NCI-H1417 treated with DMSO at 0.1 percent for 48 hours (cell line): Measurements from ENCODE around the gene MLIP.
"Not testable (repeated sequence)": the region's sequence is repeated elsewhere in the genome, so short reads cannot be mapped to it uniquely, and the experiment has no call there.

Experiments
- DNase-seq: peaks from one replicate; lab custom pipeline; 2025; lab: John Stamatoyannopoulos, UW

The MLIP gene

GRCh38 chr6:54111341-54112045 lies at the start of gene MLIP:
MLIP (plus strand) TSS chr6:54111443; CDS start chr6:54111480, 37 bp downstream.
- DNase-seq = no peak

GRCh38 chr6:54063228-54063539 lies 48.1 kb upstream of the MLIP start:
- no peak for DNase-seq

DNA sequence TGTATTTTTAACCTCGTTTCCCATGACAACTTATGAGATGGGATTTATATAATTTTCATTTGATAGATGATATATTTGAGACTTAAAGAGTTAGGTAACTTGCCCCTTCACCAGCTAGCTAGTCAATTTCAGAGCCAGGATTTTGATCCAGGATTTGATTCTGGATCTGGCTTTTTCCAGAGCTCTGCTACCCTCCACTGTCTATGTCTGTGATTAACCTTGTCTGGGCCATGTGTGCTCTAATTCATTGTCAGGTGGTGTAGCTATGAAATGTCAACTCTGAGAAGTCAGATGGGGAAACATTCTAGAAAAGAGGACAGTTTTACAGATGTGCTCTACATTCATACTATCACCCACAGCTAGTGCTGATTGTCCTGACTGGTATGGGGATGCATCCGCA lies 42.5 kb upstream of the MLIP start:
- DNase-seq = no peak

DNA sequence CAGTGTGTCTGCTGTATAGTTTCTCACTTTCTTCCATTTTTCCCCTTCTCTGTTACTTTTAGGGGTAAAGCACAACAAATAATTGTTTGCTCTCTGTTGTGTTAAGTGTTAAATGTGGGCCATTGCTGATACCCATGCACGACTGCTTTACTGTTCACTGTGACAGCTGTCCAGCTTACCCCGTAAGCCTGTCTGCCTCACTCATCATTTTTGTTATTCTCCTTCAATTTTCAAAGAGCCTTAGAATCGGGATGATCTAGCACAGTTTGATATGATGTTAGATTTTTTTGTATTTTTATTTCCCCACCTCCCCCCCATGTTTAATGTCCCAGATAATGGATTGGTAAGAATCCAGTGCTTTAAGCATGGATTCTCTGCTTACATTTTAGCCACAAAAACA lies 41.2 kb upstream of the MLIP start:
- DNase-seq = no peak

DNA sequence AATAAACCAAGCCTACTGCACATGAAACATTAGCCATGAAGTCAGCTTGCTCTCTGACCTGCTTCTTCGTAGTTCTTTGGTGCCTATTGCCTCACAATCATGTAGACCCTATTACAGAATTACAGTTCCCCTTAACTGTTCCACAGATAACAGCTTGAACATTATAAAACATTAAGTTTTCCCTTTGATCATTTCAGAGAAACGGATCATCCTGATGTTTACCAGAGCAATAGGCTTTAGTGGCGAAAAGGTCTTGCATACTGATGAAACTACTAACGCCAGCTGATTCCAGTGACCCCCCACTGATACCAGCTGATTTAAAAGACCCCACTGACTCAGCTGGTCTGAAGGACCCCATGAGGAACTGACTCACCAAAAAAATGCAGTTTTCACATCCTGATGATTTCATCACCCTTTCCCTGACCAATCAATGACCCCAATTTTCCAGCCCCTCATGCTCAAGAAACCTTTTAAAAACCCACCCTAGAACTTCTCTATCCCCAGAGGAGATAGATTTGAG lies 39.4 kb upstream of the MLIP start:
- no peak for DNase-seq

DNA sequence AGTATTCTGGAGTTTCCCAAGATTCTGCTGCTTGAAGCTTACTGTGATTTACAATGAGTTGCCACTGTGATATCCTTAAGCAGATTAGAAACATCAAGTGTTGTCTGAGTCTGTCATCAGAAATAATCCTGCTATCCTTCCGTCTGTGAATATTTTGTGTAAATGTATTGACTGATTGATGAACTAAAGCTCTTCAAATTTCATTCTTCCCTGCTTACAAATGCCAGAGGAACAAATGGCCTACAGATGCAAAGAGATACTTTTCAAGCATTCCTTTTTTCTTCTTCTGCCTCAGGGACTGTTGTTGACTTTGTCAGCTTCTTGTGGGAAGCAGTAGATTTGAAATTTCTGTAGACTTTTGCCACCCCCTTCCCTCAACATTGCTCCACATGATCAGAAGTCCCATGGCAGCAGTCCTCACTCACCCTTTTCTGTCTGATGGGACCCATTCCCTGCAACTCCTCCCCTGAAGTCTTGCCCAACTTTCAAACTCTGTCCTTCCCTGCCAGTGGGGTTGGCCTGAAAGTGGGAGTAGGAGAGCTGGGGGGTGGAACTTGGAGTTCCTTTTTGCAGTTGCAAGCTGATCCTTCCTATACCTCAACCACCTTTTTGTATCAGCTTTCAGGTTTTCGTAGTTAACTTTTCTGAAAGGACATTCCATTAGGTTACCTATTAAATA lies 38.5 kb upstream of the MLIP start:
- no peak for DNase-seq

DNA sequence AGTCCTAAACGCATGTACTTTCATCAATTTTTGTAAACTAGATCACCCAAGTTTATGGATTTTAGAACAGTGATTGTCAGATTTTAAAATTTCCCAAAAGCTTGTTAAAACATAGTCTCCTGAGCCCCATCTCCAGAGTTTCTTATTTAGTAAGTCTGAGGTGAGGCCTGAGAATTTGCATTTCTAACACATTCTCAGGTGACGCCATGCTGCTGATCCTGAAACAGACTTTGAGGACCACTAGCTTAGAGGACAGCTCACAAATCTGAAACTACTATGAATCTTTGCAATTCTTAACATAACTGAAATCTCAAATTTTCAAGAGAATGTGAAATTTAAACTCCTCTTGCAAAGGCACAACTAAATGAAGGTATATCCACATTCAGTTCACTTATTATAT lies 37.8 kb upstream of the MLIP start:
- DNase-seq = no peak

- no peak for DNase-seq
Observed at GRCh38 chr6:54074109-54074508, 37.1 kb upstream of the MLIP start.

GRCh38 chr6:54074578-54075195 lies 36.6 kb upstream of the MLIP start:
- no peak for DNase-seq

DNA sequence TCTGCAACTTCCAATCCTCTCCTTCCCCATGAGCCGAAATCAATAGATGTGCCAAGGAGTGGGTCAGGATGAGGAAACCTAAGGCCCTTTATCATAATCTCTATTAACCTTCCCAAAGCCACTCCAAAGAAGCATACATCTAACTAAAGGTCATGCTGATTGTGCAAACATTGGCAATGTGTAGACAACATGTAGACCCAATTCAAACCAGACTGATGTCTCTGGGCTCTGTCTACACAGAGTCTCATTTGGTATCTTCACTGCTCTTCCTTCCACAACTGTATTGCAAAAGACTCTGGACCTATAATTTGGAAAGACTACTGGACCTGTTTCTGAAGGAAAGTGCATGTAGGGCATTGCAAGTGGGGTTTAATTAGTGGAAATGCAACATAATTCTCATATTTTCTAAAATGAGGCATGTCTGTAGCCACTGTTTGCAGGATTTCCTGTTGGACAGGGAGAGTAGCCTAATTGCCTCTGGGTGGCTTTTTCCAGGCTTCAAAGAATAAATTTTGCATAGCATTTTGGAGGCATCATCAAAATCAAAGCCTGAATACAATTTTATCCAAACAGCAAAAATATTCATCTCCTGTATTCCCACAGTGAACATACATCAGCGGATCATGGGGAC lies 35.0 kb upstream of the MLIP start:
- no peak for DNase-seq

- not testable (repeated sequence) for DNase-seq
Observed at GRCh38 chr6:54081499-54081898, 29.7 kb upstream of the MLIP start.

DNA sequence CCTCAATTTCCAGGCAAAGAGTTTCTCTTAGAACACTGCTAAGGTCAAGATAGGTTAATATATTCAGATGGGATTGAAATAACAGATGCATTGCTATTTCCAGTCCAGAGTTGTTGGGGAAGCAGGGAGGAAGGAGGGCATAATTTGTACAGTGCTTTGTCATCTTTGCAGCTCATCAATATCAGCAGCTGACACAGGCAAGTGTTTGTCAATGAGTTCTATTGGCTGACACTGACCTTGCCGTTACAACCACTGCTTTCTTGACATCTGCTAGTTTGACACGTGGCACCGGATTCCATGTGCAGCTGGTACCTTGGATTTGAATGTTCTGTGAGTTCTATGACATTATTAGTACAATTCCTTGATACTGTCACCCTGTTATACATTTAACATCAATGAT lies 28.0 kb upstream of the MLIP start:
- no peak for DNase-seq

- DNase-seq = no peak
Observed at GRCh38 chr6:54084231-54084630, 27.0 kb upstream of the MLIP start.

DNA sequence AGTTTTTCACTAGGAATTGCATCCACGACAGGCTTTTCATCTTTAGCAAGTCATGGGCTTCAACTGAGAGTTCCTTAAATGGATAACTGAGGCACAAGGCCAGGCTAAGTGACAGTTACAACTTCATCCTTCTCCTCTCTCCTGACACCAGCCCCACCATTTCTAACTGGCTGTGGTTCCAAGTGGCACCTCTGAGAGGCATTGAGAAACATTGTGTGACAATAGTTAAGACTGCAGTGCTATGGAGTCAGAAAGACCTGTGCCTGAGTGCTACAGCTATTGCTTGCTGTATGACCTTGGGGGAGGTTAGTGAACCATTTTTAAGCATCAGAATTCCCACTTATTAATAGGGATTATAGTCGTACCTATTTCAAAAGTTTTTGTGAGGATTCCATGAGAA lies 26.2 kb upstream of the MLIP start:
- DNase-seq = no peak

DNA sequence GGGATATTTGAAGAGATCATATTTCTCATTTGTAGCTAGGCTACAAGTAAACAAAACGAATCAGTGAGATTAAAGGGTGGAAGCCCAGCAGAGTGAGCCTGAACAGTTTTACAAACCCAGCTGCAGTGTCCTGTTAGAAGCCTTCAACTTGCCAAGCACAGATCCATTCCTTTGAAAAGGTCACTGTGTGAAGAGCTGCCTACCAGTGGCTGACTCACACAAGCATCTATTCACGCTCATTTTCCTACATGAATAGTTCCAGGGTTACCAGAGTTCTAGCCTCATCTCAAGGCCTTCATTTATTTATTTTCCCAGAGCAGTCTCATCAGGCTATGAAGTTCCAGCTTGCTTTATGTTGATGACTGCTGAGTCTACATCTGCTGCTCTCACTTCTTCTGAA lies 25.7 kb upstream of the MLIP start:
- no peak for DNase-seq

- no peak for DNase-seq
Observed at GRCh38 chr6:54086439-54086838, 24.8 kb upstream of the MLIP start.

DNA sequence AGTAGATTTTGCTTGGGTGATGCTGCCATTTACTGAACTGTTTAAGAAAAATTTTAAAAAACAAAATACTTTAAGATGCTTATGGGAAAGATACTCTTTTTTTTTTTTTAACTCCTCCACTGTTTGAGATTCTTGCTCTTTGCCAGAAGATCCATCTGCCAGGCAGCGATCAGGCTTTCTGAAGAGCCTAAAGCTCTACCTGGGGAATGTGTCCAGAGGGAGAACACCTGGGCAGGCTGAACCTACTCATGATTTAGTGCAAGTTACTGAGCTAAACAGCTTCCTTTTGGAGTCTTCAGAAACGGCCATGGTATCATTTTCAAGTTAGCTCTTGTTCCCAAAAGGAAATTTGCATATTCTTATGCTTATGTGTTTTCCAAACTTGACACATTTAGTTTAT lies 23.5 kb upstream of the MLIP start:
- DNase-seq = no peak

DNA sequence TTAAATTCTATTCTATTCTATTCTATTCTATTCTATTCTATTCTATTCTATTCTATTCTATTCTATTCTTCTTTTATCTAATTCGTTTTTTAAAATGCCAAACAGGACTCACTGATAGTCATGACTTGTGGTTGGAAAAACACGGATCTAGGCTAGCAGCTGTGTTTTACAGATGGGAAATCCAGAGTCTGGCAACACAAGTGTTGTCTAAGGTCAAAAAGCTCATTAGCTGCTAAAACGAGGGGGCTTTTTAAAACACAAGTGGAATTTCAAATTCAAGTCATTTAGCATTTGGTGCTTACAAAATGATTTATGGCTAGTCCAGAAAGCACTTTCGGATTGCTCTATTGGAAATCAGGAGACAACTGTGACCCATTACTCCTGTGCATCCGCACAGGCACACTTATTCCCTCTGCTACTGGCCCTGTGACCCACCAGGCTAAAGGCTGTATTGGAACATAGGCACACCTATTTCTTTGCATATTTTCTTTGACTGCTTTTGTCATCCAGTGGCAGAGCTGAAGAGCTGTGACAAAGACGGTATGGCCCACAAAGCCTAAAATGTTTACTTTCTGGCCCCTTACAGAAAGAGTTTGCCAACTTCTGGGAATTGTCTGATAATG lies 17.8 kb upstream of the MLIP start:
- no peak for DNase-seq

GRCh38 chr6:54094293-54094692 lies 16.9 kb upstream of the MLIP start:
- no peak for DNase-seq

- DNase-seq = no peak
Observed at GRCh38 chr6:54094786-54095185, 16.5 kb upstream of the MLIP start.

DNA sequence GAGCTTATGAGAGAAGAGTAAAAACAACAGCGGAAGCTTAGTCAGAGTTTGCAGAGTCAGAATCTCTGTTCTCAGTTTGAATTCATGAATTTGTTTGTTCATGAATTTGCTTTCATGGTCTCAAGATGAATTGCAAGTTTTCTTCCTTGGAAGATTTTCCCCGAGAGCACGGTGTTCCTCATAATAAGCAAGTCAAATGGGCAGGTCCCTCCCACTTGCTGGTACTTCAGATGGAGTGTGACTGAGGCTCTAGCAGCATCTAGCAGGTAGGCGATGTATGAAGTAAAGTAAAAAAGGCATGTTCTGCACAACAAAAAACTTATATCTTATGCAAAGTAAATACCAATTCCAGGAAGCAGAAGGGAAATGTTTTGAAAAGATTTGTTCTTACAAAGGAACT lies 15.5 kb upstream of the MLIP start:
- no peak for DNase-seq

GRCh38 chr6:54096811-54097210 lies 14.4 kb upstream of the MLIP start:
- DNase-seq = no peak

GRCh38 chr6:54097753-54098152 lies 13.5 kb upstream of the MLIP start:
- no peak for DNase-seq
